SU-DHL-6 (cell line): ENCODE data around the gene ANKIB1.

ENCODE experiments used
- H2AFZ ChIP-seq: fragments of 200-600 bp; sonication (generic); 2 replicates; pipeline ENCODE4 v1.6.1; 2014; ENCODE audit warnings: low read depth, mild to moderate bottlenecking, moderate library complexity, mixed read lengths, antibody characterized with exemption, low read length; ENCODE audit not compliant: severe bottlenecking
- H3F3A ChIP-seq: fragments of 200-600 bp; shearing (Covaris generic); 2 replicates; pipeline ENCODE4 v1.6.0; 2016; ENCODE audit warnings: antibody characterized with exemption, mild to moderate bottlenecking; ENCODE audit not compliant: insufficient read depth
- H3K27ac ChIP-seq: fragments of 200-600 bp; sonication (generic); 2 replicates; pipeline ENCODE4 v1.5.1; 2016; ENCODE audit warnings: low read depth, mild to moderate bottlenecking, low read length, moderate library complexity, mixed read lengths
- H3K27me3 ChIP-seq: fragments of 200-600 bp; sonication (generic), shearing (Covaris generic); 2 replicates; pipeline ENCODE4 v1.6.0; 2014; ENCODE audit warnings: mild to moderate bottlenecking, low read length
- H3K36me3 ChIP-seq: fragments of 200-600 bp; sonication (generic); 2 replicates; pipeline ENCODE4 v1.6.1; 2014; ENCODE audit warnings: mild to moderate bottlenecking, low read length, mixed read lengths
- H3K4me2 ChIP-seq: fragments of 300-600, 200-600 bp; shearing (Covaris generic), sonication (generic); 2 replicates; pipeline ENCODE4 v1.6.0; 2014; ENCODE audit warnings: low read length, low read depth, mild to moderate bottlenecking; ENCODE audit not compliant: poor library complexity, severe bottlenecking
- H3K4me3 ChIP-seq: fragments of 200-600 bp; sonication (generic); 2 replicates; pipeline ENCODE4 v1.5.1; 2014; ENCODE audit warnings: antibody characterized with exemption, low read length, mild to moderate bottlenecking, mixed read lengths; ENCODE audit not compliant: insufficient read depth, poor library complexity, severe bottlenecking
- H3K79me2 ChIP-seq: fragments of 200-600 bp; sonication (generic); 2 replicates; pipeline ENCODE4 v1.6.1; 2014; ENCODE audit warnings: mild to moderate bottlenecking, low read length, moderate library complexity; ENCODE audit not compliant: insufficient read depth
- H3K9ac ChIP-seq: fragments of 200-600 bp; sonication (generic); 2 replicates; pipeline ENCODE4 v1.7.0; 2014; ENCODE audit warnings: mild to moderate bottlenecking, low read length
- H3K9me2 ChIP-seq: fragments of 200-600 bp; sonication (generic); replicated peaks from 2 replicates; pipeline ENCODE4 v1.6.1; 2014; ENCODE audit warnings: low read length; ENCODE audit not compliant: insufficient read depth
- H3K9me3 ChIP-seq: fragments of 200-600 bp; sonication (generic); 2 replicates; pipeline ENCODE4 v1.6.1; 2014; ENCODE audit warnings: low read length, mixed read lengths; ENCODE audit not compliant: insufficient read depth
- H4K20me1 ChIP-seq: fragments of 200-600 bp; sonication (generic); 2 replicates; pipeline ENCODE4 v1.6.1; 2014; ENCODE audit warnings: low read depth, mild to moderate bottlenecking, antibody characterized with exemption, low read length, moderate library complexity, mixed read lengths
- CTCF ChIP-seq: fragments of 200-600 bp; sonication (generic); IDR thresholded peaks from one replicate; pipeline ENCODE4 v1.5.1; 2017; ENCODE audit warnings: antibody characterized with exemption, mild to moderate bottlenecking, low read length, moderate library complexity; ENCODE audit not compliant: insufficient read depth, poor library complexity, severe bottlenecking
- EZH2phosphoT487 ChIP-seq: fragments of 200-600 bp; sonication (generic), shearing (Covaris generic); conservative IDR thresholded peaks from 2 replicates; pipeline ENCODE4 v1.6.1; 2018; ENCODE audit warnings: mild to moderate bottlenecking, antibody characterized with exemption, low read length, moderate library complexity, mixed read lengths

Gene ANKIB1

GRCh38 chr7:92319243-92319642 is 73.5 kb downstream of the ANKIB1 start:
- no peaks in the 10 kb centered on the region for H3K79me2 ChIP-seq

GRCh38 chr7:92325173-92325572 is 79.4 kb downstream of the ANKIB1 start:
- Histone ChIP-seq H4K20me1 (no peaks in the 10 kb centered on the region), H3K27me3 (no peaks in the 10 kb centered on the region), H3K79me2 (no peaks in the 10 kb centered on the region), H3F3A (peaks cover 5% of the 10 kb centered on the region; the same call in 1 of the 2 replicates), H3K9ac (no peak overlapping the region), H3K36me3 (peaks cover 25% of the 10 kb centered on the region), H2AFZ (no peak overlapping the region), H3K9me2 (no peaks in the 10 kb centered on the region), H3K4me2 (no peak overlapping the region), H3K27ac (no peak overlapping the region), H3K4me3 (no peak overlapping the region), H3K9me3 (no peaks in the 10 kb centered on the region)
- TF ChIP-seq CTCF (no peak), EZH2phosphoT487 (no peak)

More at GRCh38 chr7:92319243-92319642, 73.5 kb downstream of the ANKIB1 start:
- no peak overlapping the region for H3K4me3 ChIP-seq
- TF ChIP-seq EZH2phosphoT487 (no peak), CTCF (no peak)
- no peaks in the 10 kb centered on the region for H3K9me2 ChIP-seq
- no peaks in the 10 kb centered on the region for H4K20me1 ChIP-seq
- H3K36me3 ChIP-seq = peaks cover 24% of the 10 kb centered on the region
- no peak overlapping the region for H3K9ac ChIP-seq
- H3K27me3 ChIP-seq = no peaks in the 10 kb centered on the region
- no peak overlapping the region for H2AFZ ChIP-seq
- H3K9me3 ChIP-seq = no peaks in the 10 kb centered on the region
- H3K4me2 ChIP-seq = no peak overlapping the region
- peaks cover 5% of the 10 kb centered on the region; the same call in 1 of the 2 replicates for H3F3A ChIP-seq
- no peak overlapping the region for H3K27ac ChIP-seq

GRCh38 chr7:92325858-92326257 is 80.1 kb downstream of the ANKIB1 start:
- Histone ChIP-seq H3K9me2 (no peaks in the 10 kb centered on the region), H3F3A (peaks cover 5% of the 10 kb centered on the region; the same call in 1 of the 2 replicates), H3K9ac (no peak overlapping the region), H2AFZ (no peak overlapping the region), H3K4me2 (no peak overlapping the region), H3K27me3 (no peaks in the 10 kb centered on the region), H3K36me3 (peaks cover 25% of the 10 kb centered on the region), H3K9me3 (no peaks in the 10 kb centered on the region), H3K4me3 (no peak overlapping the region), H4K20me1 (no peaks in the 10 kb centered on the region), H3K27ac (no peak overlapping the region), H3K79me2 (no peaks in the 10 kb centered on the region)
- TF ChIP-seq CTCF (no peak), EZH2phosphoT487 (no peak)
